22Rv1 (cell line): ENCODE data around the gene PXYLP1.

Experiments
- CTCF ChIP-seq: fragments of 450-650 bp; IDR thresholded peaks from 2 replicates; pipeline ENCODE4 v1.5.1; 2017; ENCODE audit warnings: mild to moderate bottlenecking
- ZFX ChIP-seq: fragments of 450-650 bp; IDR thresholded peaks from 2 replicates; pipeline ENCODE4 v1.6.1; 2017; ENCODE audit warnings: antibody characterized with exemption, borderline replicate concordance

GRCh38 chr3:141275973-141276372 lies 44.3 kb downstream of the PXYLP1 start:
- TF ChIP-seq CTCF = peak; percentile 69
- TF ChIP-seq ZFX = no peak
